GM19324 (cell line): ENCODE data around the gene NUDT22.

Source experiments
- ATAC-seq: cut with Tn5 transposase; IDR thresholded peaks from one replicate; pipeline ENCODE4 v1.9.1; 2021; ENCODE audit warnings: mild to moderate bottlenecking, moderate library complexity; ENCODE audit not compliant: unreplicated experiment, low FRiP score

NUDT22 gene

GRCh38 chr11:64206457-64207255 lies 19.4 kb upstream of the NUDT22 start, which contains the start of gene FERMT3:
Gene FERMT3 (plus strand): TSS chr11:64206721. CDS start chr11:64207365, 644 bp downstream.
- no peak for ATAC-seq

- ATAC-seq, result peak; percentile 42
Observed at GRCh38 chr11:64207256-64208085, 18.6 kb upstream of the NUDT22 start.

- ATAC-seq, result no peak
Observed at GRCh38 chr11:64208086-64208795, 17.8 kb upstream of the NUDT22 start.

- ATAC-seq, result no peak
Observed at GRCh38 chr11:64208796-64209562, 17.1 kb upstream of the NUDT22 start.

- ATAC-seq, result no peak
Observed at GRCh38 chr11:64209563-64209843, 16.6 kb upstream of the NUDT22 start.

- no peak for ATAC-seq
Observed at GRCh38 chr11:64210301-64211020, 15.6 kb upstream of the NUDT22 start.

- no peak for ATAC-seq
Observed at GRCh38 chr11:64211181-64211872, 14.7 kb upstream of the NUDT22 start.

- no peak for ATAC-seq
Observed at GRCh38 chr11:64216879-64217278, 9.2 kb upstream of the NUDT22 start.

GRCh38 chr11:64218628-64219353 lies 7.3 kb upstream of the NUDT22 start:
- ATAC-seq, result no peak

GRCh38 chr11:64219354-64219684 lies 6.8 kb upstream of the NUDT22 start:
- no peak for ATAC-seq

- no peak for ATAC-seq
Observed at GRCh38 chr11:64219755-64220154, 6.3 kb upstream of the NUDT22 start.

GRCh38 chr11:64220271-64220670 lies 5.8 kb upstream of the NUDT22 start:
- no peak for ATAC-seq

- no peak for ATAC-seq
Observed at GRCh38 chr11:64220798-64221197, 5.3 kb upstream of the NUDT22 start.

- ATAC-seq, result no peak
Observed at GRCh38 chr11:64222651-64223000, 3.4 kb upstream of the NUDT22 start.

- ATAC-seq, result no peak
Observed at GRCh38 chr11:64223001-64223651, 2.9 kb upstream of the NUDT22 start.

- ATAC-seq, result no peak
Observed at GRCh38 chr11:64224151-64224890, 1.8 kb upstream of the NUDT22 start.

- no peak for ATAC-seq
Observed at GRCh38 chr11:64224891-64225607, 1.0 kb upstream of the NUDT22 start.
